ENCODE results near the gene PRDM11. TPM values are rescaled to one million over a fixed set of nuclear protein-coding genes. Genes with fewer than 3 reads are reported as not detected.

Gene PRDM11
- total RNA-seq, 1 donor from 2014 or later: 7.5 TPM

- Mint-ChIP-seq H3K27ac (ENCODE audit: unreplicated experiment) (no peak overlapping the region), H3K36me3 (ENCODE audit: unreplicated experiment) (no peaks in the 10 kb centered on the region), H3K27me3 (ENCODE audit: unreplicated experiment) (peaks cover 10% of the 10 kb centered on the region), H3K4me1 (ENCODE audit: low read depth, unreplicated experiment) (peaks cover 2% of the 10 kb centered on the region), H3K9me3 (ENCODE audit: unreplicated experiment) (peaks cover 4% of the 10 kb centered on the region), H3K4me3 (ENCODE audit: unreplicated experiment) (peak overlapping the region; percentile 89)
- TF ChIP-seq, protein P1, sequence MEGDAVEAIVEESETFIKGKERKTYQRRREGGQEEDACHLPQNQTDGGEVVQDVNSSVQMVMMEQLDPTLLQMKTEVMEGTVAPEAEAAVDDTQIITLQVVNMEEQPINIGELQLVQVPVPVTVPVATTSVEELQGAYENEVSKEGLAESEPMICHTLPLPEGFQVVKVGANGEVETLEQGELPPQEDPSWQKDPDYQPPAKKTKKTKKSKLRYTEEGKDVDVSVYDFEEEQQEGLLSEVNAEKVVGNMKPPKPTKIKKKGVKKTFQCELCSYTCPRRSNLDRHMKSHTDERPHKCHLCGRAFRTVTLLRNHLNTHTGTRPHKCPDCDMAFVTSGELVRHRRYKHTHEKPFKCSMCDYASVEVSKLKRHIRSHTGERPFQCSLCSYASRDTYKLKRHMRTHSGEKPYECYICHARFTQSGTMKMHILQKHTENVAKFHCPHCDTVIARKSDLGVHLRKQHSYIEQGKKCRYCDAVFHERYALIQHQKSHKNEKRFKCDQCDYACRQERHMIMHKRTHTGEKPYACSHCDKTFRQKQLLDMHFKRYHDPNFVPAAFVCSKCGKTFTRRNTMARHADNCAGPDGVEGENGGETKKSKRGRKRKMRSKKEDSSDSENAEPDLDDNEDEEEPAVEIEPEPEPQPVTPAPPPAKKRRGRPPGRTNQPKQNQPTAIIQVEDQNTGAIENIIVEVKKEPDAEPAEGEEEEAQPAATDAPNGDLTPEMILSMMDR (IDR thresholded peaks at IDR 0.05; ENCODE audit: partially characterized antibody, unreplicated experiment): no peak
- no peak for DNase-seq
Measured at GRCh38 chr11:45179686-45180178, 33.3 kb downstream of the PRDM11 start.

DNA sequence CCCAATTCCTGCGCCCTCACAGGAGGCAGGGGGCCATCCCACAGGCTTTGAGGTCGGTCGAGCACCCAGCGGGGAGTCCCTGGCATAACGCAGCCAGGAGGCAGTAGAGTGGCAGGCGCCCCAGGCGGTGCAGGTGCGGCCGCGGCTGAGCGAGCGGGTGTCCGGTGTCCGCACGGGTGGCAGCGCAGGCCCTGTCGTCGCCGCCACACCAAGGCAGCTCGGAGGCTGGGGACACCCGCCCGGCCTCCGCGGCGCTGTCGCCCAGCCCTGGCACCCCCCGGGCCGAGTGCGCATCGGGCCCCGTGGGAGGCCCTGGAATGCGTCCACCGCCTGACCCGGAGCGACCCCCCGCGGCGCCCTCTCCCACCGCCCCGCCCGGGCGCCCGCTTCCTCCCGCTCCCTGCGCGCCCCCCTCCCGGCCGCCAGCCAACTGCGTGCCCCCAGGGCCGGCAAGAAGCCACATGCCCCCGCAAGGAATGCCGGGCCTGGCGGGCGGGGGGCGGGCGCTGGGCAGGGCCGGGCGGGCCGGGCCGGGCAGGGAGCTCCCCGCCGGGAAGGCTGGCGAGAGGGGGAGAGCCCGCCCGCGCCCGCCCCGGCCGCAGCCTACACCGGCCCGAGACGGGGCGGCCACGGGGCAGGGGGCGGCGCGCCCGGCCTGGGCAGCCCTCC, 33.9 kb downstream of the PRDM11 start:
- no peak overlapping the region for H3K27ac Mint-ChIP-seq (ENCODE audit: unreplicated experiment)
- H3K9me3 Mint-ChIP-seq (ENCODE audit: unreplicated experiment): peaks cover 4% of the 10 kb centered on the region
- TF ChIP-seq, protein P1 (IDR thresholded peaks at IDR 0.05; ENCODE audit: partially characterized antibody, unreplicated experiment): no peak
- H3K4me1 Mint-ChIP-seq (ENCODE audit: low read depth, unreplicated experiment): peaks cover 2% of the 10 kb centered on the region
- DNase-seq: peak; percentile 58
- peaks cover 10% of the 10 kb centered on the region for H3K27me3 Mint-ChIP-seq (ENCODE audit: unreplicated experiment)
- no peaks in the 10 kb centered on the region for H3K36me3 Mint-ChIP-seq (ENCODE audit: unreplicated experiment)
- H3K4me3 Mint-ChIP-seq (ENCODE audit: unreplicated experiment): peak overlapping the region; percentile 89

DNA sequence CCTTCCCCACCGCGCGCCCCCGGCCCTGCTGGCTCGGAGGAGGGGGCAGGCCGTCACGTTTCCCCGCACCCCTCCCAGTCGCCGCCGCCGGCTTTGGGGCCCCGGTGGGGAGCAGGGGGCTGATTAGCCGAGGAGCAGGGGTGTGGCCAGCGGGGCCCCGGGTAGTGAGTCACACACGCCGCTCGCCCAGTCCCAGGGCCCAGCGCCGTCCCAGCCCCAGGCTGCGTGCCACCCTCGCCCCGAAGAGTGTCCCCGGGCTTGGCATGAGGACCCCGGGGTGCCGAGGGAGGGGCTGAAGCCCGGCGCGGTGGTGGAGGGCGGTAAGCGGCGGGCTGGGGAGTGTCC, 34.4 kb downstream of the PRDM11 start:
- H3K27me3 Mint-ChIP-seq (ENCODE audit: unreplicated experiment): peaks cover 10% of the 10 kb centered on the region
- TF ChIP-seq, protein P1 (IDR thresholded peaks at IDR 0.05; ENCODE audit: partially characterized antibody, unreplicated experiment): no peak
- peak; percentile 35 for DNase-seq
- H3K9me3 Mint-ChIP-seq (ENCODE audit: unreplicated experiment): peaks cover 4% of the 10 kb centered on the region
- no peak overlapping the region for H3K4me3 Mint-ChIP-seq (ENCODE audit: unreplicated experiment)
- H3K4me1 Mint-ChIP-seq (ENCODE audit: low read depth, unreplicated experiment): peaks cover 2% of the 10 kb centered on the region
- H3K27ac Mint-ChIP-seq (ENCODE audit: unreplicated experiment): no peak overlapping the region
- H3K36me3 Mint-ChIP-seq (ENCODE audit: unreplicated experiment): no peaks in the 10 kb centered on the region

DNA sequence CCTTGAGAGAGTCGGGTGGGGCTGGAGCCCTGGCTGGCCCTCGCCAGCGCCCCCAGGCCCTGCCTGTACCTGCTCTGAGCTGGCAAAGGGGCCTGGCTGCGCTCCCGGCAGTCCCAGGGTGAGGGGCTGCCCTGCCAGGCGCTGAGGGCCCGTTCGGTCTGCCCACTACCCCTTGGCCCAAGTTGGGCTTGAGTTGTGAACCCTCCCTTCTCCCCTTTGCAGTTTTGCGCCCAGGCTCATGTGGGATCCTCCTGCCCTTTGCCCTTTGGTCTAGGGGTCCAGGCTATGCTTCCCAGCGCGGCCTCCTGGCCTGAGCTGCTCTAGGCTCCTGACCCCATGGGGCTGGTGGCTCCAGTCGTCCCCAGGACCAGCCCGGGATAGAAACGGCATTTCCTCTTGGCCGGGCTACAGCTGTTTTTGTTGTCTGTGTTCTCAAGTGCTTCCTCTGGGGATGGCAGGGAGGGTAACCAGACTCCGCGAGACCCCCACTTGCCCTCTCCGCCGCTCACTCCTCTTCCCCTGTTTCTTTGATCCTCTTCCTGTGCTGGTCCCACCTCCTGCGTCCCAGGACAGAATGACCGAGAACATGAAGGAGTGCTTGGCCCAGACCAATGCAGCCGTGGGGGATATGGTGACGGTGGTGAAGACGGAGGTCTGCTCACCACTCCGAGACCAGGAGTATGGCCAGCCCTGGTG, 34.9 kb downstream of the PRDM11 start:
- TF ChIP-seq, protein P1 (IDR thresholded peaks at IDR 0.05; ENCODE audit: partially characterized antibody, unreplicated experiment): no peak
- no peak for DNase-seq
- peaks cover 4% of the 10 kb centered on the region for H3K9me3 Mint-ChIP-seq (ENCODE audit: unreplicated experiment)
- H3K36me3 Mint-ChIP-seq (ENCODE audit: unreplicated experiment): no peaks in the 10 kb centered on the region
- no peak overlapping the region for H3K27ac Mint-ChIP-seq (ENCODE audit: unreplicated experiment)
- peaks cover 2% of the 10 kb centered on the region for H3K4me1 Mint-ChIP-seq (ENCODE audit: low read depth, unreplicated experiment)
- H3K27me3 Mint-ChIP-seq (ENCODE audit: unreplicated experiment): peaks cover 10% of the 10 kb centered on the region
- H3K4me3 Mint-ChIP-seq (ENCODE audit: unreplicated experiment): peak overlapping the region; percentile 57

All from glutamatergic neuron (in vitro differentiated cells).